Measurements from ENCODE around the gene INMT.

INMT gene

DNA sequence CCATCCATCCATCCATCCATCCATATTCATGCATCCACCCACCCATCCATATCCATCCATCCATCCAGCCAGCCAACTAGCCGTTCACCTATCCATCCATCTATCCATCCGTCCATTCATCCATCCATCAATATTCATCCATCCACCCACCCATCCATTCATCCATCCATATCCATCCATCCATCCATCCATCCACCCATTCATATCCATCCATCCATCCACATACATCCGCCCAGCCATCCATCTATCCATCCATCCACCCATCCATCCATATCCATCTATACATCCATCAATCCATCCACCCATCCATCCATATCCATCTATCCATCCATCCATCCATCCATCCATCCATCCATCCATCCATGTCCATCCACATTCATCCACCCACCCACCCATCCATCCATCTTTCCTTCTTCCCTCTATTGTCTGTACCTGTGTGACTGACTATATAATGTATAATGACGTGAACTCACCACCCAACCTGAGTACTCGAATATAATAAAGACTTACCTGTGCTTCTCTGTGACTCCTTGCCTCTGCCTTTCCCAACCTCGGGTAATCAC is 2.5 kb downstream of the INMT start:
- DNase-seq: no peak

DNA sequence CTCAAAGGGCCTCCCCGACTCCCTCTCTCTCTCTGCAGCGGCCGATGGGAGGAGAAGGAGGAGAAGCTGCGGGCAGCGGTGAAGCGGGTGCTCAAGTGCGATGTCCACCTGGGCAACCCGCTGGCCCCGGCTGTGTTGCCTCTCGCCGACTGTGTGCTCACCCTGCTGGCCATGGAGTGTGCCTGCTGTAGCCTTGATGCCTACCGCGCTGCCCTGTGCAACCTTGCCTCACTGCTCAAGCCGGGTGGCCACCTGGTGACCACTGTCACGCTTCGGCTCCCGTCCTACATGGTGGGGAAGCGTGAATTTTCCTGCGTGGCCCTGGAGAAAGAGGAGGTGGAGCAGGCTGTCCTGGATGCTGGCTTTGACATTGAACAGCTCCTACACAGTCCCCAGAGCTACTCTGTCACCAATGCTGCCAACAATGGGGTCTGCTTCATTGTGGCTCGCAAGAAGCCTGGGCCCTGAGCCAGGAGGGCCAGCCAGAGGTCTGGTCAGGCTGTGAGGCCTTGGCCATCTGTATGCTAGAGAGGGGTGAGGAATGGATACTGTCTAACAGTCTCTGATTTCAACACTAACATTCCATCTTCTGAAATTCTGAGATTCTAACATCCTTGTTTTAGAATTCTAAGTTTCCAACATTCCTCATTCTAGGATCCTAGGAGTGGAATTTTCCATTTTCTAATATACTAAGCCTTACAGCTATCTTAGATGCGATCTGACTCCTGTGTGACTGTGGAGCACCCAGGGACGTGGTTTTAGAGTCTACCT is 3.6 kb downstream of the INMT start:
- DNase-seq: no peak

DNA sequence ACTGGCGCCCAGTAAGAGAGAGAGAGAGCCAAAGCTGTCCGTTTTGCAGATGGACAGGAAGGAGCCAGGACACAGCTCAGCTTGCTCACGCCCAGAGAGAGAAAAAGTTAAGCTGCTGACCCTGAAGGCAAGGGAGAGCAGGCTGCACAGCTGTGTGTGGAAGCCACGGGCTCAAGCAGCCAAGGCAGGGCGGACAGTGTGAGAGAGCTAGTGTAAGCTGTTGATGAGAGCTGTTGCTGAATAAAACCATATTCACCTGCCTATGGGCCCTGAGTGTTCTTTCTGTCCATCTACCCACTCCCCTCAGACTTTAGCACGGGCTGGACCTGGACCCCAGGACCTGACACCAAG is 5.4 kb downstream of the INMT start:
- DNase-seq: no peak

DNA sequence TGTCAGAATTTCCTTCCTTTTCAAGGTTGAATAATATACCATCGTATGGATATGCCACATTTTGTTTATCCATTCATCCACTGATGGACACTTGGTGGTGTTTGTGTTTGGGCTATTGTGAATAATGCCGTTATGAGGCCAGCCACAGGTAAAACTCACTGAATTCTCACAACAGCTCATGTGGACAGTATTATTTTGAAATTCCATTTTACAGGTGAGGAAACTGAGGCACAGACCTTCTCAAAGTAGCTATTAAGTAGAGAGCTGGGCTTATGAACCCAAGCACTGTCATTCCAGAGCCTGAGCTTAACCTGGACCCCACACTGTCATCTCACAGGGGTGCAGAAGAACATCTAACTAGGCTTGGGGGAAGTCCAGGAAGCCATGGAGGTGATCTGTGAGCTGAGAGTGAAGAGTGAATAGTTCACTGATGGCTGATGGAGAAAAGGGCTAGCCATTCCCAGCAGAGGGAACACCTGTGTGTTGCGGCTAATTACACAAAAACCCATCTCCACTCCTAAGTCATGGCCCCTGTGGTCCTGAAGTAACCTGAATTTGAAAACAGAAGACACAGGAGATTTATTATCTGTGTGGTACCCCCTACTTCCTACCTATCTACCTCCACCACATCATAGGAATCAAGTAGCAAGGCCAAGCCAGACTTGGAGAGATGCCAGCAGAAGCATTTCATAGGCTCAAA is 8.7 kb downstream of the INMT start:
- no peak for DNase-seq

DNA sequence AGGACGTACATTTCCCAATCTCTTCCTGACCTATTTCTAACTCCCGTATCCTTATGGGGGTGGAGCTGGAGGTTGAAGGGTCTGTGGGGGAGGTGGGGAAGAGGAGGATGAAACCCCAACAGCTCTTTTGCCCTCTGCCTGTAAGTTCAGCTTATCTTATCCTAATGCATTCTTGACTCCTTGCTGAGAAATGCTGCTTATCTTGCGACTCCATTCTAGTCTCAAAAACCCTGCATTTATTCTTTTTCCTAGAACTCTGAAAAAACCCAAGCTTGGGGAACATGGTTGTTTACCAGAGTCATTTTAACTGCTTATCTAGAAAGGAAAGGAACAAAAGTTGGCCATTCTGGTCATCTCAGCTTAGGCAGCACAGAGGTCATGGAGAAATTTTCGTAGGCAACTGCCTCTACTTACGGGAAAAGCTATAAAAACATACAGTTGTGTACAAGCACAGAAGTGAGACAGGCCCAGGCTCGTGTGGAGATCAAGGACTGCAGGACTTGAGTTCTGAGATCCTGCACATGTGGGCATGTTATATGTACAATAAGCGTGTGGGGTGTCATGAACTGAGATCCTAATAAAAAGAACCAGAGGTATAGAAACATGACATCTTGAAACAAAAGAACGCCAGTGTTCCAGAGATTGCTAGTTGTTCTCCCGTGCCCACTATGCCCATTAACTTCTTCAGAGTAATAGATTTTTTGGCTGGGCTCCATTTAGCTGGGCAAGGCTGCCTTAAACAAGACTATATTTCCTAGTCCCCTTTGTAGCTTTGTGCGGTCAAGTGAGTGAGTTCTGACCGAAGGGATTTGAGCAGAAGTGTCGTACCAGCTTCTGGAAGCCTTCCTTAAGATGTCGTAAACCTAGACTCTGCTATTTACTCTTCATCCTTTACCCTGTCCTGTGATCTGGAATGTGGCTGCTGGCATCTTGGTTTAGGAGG is 9.6 kb downstream of the INMT start:
- DNase-seq: no peak

DNA sequence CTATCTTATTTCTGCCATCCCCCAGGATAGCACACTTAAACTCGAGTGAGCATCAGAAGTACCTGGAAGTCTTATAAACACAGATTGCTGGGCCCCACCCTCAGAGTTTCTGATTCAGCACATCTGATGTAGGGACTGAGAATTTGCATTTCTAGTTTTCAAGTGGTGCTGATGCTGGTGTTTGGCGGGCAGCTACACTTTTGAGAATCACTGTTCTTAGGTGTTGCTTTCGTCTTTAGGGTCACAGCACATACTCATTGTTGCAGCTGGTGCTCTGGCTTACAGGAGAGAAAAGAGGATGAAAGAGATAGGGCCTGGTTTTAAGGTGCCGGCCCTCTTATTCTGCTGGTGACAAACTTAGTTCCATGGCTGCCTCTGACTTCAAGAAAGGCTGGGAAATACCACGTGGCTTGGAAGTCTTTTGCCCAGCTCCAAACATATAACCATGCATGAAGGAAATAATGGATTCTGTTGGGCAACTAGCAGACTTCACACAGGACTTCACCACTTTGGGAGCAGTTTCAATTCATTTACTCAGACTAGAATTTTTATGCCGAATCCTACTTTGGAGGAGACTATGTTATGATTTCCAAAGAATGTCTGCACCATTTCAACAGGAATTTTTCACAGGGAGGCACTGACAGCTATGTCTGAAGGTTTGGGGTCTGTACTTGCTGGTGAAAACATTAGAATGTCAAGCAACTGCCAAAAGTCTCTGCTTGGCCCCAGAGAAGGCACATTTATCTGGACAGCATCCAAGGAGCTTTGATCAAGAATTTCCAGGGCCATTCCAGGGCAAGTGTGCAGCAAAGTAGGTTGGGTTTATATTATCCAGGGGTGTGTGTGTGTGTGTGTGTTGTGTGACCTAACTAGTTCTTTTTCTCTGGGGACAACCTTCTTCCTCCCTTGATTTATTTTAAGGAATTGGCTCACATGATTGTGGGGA is 12.4 kb downstream of the INMT start:
- no peak for DNase-seq

DNA sequence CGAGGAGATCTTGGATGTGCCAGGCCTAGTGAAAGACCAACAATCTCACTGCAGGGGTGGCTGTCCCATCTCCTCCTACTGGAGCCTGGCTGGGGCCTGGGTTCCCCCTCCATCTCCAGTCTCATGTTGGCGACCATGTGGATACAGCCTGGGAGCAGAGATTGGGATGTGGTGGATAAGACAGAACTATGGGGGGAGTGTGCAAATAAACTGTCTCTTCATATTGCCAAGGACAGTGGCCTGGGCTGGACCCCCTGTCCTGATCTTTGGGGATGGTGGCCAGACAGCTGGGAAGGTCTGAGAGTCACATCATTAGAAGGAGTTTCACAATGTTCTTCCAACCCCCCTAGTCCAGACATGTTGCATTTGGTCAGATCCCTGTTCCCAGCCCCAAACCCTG is 13.5 kb downstream of the INMT start:
- no peak for DNase-seq

DNA sequence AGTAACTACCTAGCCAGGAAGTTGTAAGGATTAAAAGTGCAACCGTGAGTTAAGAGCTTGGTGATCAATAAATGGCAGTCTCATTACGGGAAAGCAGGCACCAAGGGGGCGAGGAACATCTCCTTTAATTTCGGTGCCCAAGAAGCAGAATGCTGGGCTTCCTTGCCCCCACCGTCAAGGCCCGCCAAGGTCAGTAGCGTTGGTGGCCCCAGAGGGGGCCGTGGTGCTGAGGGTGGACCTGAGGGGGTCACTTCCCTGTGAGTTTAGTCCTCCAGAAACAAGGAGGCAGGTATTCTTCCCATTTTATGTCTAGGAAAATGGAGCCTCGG is 18.9 kb downstream of the INMT start:
- DNase-seq: no peak

DNA sequence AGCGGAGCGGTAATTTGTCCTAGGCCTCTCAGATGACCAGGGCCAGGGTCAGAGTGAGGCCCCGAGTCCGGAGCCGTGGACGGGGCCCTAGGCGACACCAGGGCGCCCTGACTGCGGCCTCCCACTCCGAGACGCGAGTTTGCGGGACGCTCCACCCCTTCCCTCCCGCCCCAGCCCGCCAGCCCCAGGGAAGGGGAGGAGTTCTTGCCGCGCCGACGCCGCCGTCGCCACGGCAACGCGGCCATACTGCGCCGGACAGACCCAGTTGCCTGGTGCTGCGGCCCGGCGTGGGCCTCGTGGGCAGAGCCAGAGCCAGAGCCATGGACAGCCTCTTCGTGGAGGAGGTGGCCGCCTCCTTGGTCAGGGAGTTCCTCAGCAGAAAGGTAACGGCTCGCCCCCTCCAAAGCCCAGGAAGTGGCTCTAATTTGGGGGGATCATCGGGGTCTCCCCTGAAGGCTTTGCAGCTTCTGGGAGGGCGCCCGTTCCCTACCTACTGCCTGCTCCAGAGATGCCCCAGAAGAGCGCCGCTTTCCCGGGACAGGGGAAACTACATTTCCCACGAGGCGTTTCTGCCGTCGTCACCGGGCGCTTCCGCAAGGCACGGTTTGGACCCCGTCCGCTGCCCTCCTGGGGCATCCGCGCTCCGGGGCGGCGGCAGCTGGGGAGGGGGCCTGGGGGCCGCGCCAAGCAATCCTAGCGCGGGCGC is 19.4 kb downstream of the INMT start, which contains the start of gene MINDY4:
Gene MINDY4 (plus strand): TSS at position 244 of the 706 bp plus-strand sequence. CDS start 77 bp downstream, at position 321.
- DNase-seq: peak; percentile 73

DNA sequence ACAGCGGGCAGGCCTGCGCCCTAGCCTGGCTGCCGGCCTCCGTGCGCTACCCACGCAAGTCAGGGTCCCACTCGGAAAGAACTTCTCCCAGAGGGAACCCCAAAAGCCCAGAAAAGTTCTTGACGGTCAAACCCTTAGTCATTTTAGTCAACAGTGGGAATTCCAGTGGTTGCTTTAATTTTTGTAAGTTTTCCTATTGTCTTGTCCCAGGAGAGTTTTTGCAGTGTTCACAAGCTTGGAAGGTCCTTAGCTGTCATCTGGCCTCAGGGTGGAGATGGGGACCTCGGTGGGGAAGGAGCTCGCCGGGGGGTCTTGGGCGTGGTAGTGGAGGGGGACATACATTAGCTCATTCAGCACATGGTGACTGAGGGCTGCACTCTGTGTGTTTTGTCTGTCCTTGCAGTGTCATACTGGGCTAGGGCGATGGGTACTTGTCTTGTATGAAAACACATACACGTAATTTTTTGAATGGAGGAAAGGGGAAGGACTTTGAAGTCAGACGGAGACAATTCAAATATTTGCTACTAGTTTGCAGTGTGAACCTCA is 20.0 kb downstream of the INMT start:
- no peak for DNase-seq

DNA sequence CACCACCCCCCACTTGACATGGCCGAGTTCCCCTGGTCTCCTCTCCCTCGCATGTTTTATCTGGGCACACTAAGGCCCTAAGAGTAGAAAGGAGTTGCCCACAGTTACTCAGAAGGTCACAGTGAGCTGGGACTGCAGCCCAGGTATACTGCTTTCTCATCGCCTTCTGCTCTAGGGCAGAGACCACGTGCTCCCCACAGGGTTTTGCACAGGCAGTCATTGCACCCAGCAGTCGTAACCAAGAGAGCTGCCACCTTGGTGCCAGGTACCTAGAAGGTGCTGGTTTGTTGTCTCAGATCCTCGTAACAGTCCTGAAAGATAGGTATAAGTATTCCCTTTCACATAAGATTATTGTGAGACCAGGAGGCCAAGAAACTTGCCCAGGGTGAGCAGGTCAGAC is 21.0 kb downstream of the INMT start:
- DNase-seq: no peak

DNA sequence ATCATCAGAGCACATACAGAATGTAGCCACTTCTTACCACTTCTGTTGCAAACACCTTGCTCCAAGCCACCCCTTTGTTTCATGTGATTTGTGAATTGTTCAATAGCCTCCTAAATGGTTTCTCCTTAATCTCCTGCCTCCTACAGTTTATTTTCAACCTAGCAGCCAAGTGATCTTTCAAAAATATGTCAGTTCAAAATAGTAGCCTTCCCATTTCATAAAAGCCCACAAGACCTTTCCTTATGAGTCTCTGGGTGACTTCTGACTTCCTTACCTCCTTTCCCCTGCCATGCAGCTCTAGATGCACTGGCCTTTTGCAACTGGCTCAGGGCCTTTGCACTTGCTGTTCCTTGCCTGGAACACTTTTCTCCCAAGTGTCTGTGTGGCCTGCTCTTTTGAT is 24.1 kb downstream of the INMT start:
- DNase-seq: no peak

DNA sequence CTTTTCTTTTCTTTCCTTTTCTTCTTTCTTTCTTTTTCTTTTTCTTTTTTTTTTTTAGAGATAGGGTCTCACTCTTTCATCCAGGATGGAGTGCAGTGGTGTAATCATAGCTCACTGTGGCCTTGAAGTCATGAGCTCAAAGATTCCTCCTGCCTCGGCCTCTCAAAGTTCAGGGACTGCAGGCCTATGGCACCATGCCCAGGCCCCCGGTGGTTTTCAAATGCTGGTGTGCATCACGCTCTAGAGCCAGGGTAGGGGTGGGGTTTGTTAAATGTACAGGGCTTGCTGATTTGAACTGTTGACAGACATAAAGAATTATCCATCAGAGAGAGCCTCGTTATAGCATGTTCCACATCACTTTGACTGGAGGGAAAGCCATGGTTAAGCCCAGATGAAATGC is 25.0 kb downstream of the INMT start:
- no peak for DNase-seq

DNA sequence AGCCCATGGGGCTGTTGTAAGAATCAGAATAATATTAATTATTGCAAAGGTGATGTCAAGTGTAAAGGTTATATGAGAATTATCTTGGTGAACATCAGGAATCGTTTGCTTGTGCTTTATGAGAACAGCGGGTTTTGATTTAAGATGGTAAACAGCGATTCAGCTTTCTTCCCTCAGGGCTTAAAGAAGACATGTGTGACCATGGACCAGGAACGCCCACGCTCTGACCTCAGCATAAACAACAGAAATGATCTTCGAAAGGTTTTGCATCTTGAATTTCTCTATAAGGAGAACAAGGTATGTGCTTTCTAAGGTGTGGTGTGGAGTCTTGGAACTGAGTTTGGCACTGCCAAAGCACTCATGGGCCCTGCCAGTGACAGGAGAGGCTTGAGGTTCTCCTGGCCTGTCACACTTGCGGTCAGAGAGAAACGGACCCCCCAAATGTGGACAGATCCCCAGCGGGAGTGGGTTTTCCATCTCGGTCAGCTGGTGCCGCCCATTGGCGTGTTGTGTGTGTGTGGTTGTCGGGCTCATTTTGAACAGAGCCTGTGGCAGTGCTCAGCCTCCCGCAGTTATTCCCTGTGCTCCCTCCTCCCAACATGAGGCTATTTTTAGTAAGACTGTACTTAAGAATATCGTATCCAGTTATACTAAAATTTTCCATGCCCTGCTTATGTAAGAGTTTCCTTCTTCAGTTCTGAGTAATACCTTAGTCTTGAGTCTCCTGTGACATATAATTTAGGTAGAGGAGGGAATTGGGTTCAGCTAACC is 26.5 kb downstream of the INMT start:
- DNase-seq: peak; percentile 19

DNA sequence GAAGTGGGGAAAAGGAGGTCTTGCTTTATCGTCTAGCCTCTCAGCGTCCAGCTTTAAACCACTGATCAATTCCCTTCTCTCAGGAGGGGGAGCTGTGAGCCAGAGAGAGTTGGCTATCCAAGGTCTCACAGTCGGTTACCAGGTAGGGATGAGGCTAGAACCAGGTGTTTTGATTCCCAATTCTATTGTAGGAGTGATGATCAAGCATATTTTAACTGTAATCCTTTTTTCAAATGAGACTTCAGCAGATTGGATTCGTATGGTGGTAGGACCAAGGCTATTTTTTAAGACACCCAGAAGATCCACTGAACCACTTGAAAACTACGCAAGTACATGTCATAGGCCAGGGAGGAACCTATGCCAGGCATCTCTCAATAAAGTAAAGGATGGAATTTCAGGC is 27.6 kb downstream of the INMT start:
- no peak for DNase-seq

DNA sequence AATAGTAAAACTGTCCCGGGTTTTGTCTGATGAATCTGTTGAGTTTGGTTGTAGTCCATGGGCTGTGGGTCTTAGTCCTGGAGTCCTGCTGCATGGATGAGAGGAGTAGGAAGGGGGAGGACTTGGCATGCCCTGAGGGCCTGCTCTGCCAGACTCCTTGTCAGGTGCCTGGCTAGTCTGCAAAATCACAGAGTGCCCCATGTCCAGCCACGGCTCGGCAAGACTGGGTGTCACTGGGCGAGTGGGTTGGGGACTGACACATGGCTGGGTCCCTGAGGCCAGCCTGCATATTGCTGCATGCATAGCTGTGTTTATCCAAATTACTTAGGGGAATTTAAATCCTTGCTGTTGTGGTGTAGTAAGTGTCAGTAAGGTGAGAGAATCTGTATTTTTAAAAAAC is 29.0 kb downstream of the INMT start:
- no peak for DNase-seq

DNA sequence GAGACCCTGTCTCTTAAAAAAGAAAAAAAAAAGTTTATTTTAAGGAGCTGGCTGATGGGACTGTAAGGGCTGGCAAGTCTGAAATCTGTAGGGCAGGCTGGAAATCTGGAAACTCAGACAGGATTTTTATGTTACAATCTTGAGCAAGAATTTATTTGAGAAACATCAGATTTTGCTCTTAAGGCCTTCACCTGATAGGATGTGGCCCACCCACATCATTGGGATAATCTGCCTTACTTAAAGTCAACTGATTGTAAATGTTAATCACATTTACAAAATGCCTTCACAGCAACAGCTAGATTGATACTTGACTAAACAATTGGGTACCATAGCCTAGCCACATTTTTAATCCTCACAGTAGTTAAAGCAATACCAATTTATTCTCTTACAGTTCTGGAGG is 30.8 kb downstream of the INMT start:
- no peak for DNase-seq

DNA sequence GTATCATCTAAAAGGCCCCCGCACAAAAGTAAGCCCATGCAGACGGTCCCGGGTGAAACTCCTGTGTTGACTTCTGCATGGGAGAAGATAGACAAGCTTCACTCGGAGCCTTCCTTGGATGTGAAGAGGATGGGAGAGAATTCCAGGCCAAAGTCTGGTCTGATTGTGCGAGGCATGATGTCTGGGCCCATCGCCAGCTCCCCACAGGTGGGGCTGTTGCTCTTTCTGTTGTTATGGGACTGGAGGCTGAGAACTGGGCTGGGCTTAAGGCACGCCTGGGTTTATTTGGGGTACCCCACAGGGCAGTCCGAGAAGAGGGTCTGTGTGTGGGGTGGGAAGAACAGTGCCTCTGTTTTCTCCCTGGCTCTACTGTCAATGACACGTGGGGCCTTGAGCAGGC is 33.9 kb downstream of the INMT start:
- no peak for DNase-seq

DNA sequence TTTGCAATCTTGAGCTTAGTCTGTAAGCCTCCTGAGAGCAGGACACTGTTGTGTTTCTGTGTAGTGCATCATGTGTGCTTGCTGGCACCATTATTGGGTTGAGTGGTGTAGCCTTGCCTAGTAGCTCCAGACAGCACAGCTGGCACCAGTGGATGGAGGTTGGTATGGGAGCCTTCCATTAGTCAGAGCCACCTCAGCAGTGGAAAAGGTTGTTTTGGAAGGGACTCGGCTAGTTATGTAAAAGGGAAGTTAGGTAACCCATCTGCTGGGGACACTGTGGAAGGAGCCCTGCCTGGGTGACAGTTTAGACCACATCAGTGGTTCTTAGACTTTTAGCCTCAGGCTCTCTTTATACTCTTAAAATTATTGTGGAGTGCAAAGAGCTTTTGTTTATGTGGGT is 35.6 kb downstream of the INMT start:
- no peak for DNase-seq

DNA sequence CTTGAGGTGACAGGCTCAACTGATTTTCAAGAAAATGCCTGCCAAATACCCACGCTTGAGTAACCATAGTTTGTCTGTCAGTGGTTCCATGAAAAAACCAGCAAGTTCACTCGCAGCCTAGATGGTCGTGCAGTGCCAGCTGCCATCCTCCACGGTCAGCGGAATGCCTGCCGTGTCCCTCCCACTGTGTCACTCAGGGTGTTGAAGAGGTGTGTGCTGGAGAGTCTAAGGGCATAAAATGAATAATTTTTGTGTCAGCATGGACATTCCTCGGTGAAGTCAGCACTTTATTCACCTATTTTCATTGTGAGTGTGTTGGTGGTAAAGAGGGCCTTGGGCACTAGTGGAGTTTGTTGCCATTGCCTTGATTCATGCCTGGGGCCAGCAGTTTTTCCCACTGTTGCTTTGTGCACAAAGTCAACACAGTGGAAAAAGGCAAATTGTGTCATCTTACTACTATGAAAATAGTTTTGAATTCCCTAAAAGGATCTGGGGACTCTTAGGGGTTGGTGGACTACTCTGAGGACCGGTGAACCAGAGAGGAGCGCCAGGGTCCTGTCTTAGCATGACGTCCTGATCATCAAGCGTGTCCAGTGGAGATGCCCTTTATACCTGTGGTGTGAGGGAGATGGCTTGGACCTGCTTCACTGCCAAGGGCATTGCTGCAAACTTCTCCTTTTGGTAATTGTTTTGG is 36.9 kb downstream of the INMT start:
- no peak for DNase-seq

Data from HCEC 1CT (cell line).